K562 treated with DMSO at 1 percent for 24 hours (cell line): ENCODE measurements around the gene OR52A5. TPM values are rescaled to one million over a fixed set of nuclear protein-coding genes. Genes with fewer than 3 reads are reported as not detected.

ENCODE experiments used
- total RNA-seq: library from RNA; unstranded; fragments of 300-600 nt; gene quantifications from 2 replicates; pipeline ENCODE4 v1.2.3, GENCODE V29; 2022; ENCODE audit warnings: low read depth; ENCODE audit not compliant: insufficient read depth

The OR52A5 gene
- not detected in 2 replicates for total RNA-seq

GRCh38 chr11:5137996-5138395 is at the start of gene OR52A5:
TSS of gene OR52A5 (minus strand) at chr11:5138356. CDS start at chr11:5132642, 5,714 bp downstream.

GRCh38 chr11:5154657-5155056 is 16.5 kb upstream of the OR52A5 start, which contains the start of gene OR52A1:
TSS of gene OR52A1 (minus strand) at chr11:5154757. CDS start at chr11:5152369, 2,388 bp downstream.

Other genes with a start within 250 kb of the OR52A5 start
- not detected in 2 replicates for gene OR51A7, start 234.6 kb downstream of the OR52A5 start, total RNA-seq
- not detected in 2 replicates for gene OR51G2, start 219.0 kb downstream of the OR52A5 start, total RNA-seq
- not detected in 2 replicates for gene OR51G1, start 214.0 kb downstream of the OR52A5 start, total RNA-seq
- gene OR51A4, start 190.8 kb downstream of the OR52A5 start, total RNA-seq = not detected in 2 replicates
- not detected in 2 replicates for gene OR51A2, start 182.6 kb downstream of the OR52A5 start, total RNA-seq
- not detected in 2 replicates for gene OR51L1, start 143.5 kb downstream of the OR52A5 start, total RNA-seq
- gene OR52J3, start 91.8 kb downstream of the OR52A5 start, total RNA-seq = not detected in 2 replicates
- gene OR52E2, start 78.7 kb downstream of the OR52A5 start, total RNA-seq = not detected in 2 replicates
- gene OR52E1, start 68.8 kb downstream of the OR52A5 start, total RNA-seq = not detected in 2 replicates
- gene OR52A1, start 16.4 kb upstream of the OR52A5 start, total RNA-seq = not detected in 2 replicates
- not detected in 2 replicates for gene OR51V1, start 62.3 kb upstream of the OR52A5 start, total RNA-seq
- gene HBB, start 88.7 kb upstream of the OR52A5 start, total RNA-seq = not detected in 2 replicates
- gene HBD, start 96.1 kb upstream of the OR52A5 start, total RNA-seq = 10.4 and 12.5 TPM in 2 replicates
- gene HBG1, start 111.5 kb upstream of the OR52A5 start, total RNA-seq = 397 and 400 TPM in 2 replicates
- gene HBG2, start 116.4 kb upstream of the OR52A5 start, total RNA-seq = 1,595 and 1,633 TPM in 2 replicates
- gene HBE1, start 131.6 kb upstream of the OR52A5 start, total RNA-seq = 959 and 977 TPM in 2 replicates
- 35.4 and 49.8 TPM in 2 replicates for gene OR51B4, start 163.6 kb upstream of the OR52A5 start, total RNA-seq
- 3.0 and 3.1 TPM in 2 replicates for gene OR51B2, start 185.9 kb upstream of the OR52A5 start, total RNA-seq
- 36.2 and 41.7 TPM in 2 replicates for gene OR51B5, start 205.2 kb upstream of the OR52A5 start, total RNA-seq
- not detected in 2 replicates for gene OR51B6, start 213.2 kb upstream of the OR52A5 start, total RNA-seq
- gene OR51M1, start 245.5 kb upstream of the OR52A5 start, total RNA-seq = not detected in 2 replicates